CD14-positive monocyte (primary cell): ENCODE results near the gene CFAP61. TPM values are rescaled to one million over a fixed set of nuclear protein-coding genes. Genes with fewer than 3 reads are reported as not detected.

ENCODE experiments used
- DNase-seq, 3 donors: peaks; one replicate each; pipeline ENCODE4 v3.0.0-alpha.2; 2011 to 2022
- H2AFZ ChIP-seq: 2 replicates; pipeline ENCODE4 v1.6.0; 2012; ENCODE audit warnings: mild to moderate bottlenecking, low read depth, low read length, inconsistent platforms; ENCODE audit not compliant: insufficient read depth, poor library complexity, severe bottlenecking
- H3K27ac ChIP-seq, 2 donors: 1 replicate in 1 of 2; 2 replicates in 1 of 2; pipeline ENCODE4 v1.5.1; 2012 to 2013; ENCODE audit warnings: low read length in 2 of 2, control low read depth in 1 of 2, inconsistent platforms in 1 of 2, low read depth in 1 of 2, mild to moderate bottlenecking in 1 of 2
- H3K27me3 ChIP-seq, 2 donors: one replicate each; pipeline versions ENCODE4 v1.6.0 to v1.6.1; 2011 to 2013; ENCODE audit warnings: low read length in 2 of 2; ENCODE audit not compliant: control insufficient read depth in 2 of 2, insufficient read depth in 2 of 2
- H3K36me3 ChIP-seq, 2 donors: replicated peaks in 1 of 2; 1 replicate in 1 of 2; 2 replicates in 1 of 2; pipeline versions ENCODE4 v1.5.1 to v1.6.1; 2012 to 2013; ENCODE audit warnings: low read length in 2 of 2, control low read depth in 1 of 2, inconsistent platforms in 1 of 2, mild to moderate bottlenecking in 1 of 2; ENCODE audit not compliant: insufficient read depth in 2 of 2, control insufficient read depth in 1 of 2
- H3K4me1 ChIP-seq, 2 donors: 1 replicate in 1 of 2; 2 replicates in 1 of 2; pipeline versions ENCODE4 v1.5.1 to v1.6.1; 2012 to 2013; ENCODE audit warnings: low read length in 2 of 2, control low read depth in 1 of 2, inconsistent platforms in 1 of 2, mild to moderate bottlenecking in 1 of 2, moderate library complexity in 1 of 2; ENCODE audit not compliant: insufficient read depth in 2 of 2, control insufficient read depth in 1 of 2
- H3K4me2 ChIP-seq: replicated peaks from 2 replicates; pipeline ENCODE3; 2012; ENCODE audit warnings: low read length, moderate library complexity, mild to moderate bottlenecking; ENCODE audit not compliant: poor library complexity, severe bottlenecking; ENCODE audit errors: extremely low read depth
- H3K4me3 ChIP-seq, 3 experiments: fragments of 200-600 bp in 1 of 3; sonication (generic) in 1 of 3; replicated peaks in 1 of 3; 1 replicate in 2 of 3; 2 replicates in 1 of 3; pipeline ENCODE4 v1.5.1; 2011 to 2013; ENCODE audit warnings: low read length in 3 of 3, mild to moderate bottlenecking in 3 of 3, control low read depth in 2 of 3, low read depth in 2 of 3, inconsistent platforms in 1 of 3, moderate library complexity in 1 of 3
- H3K79me2 ChIP-seq: 2 replicates; pipeline ENCODE4 v1.6.0; 2012; ENCODE audit warnings: mild to moderate bottlenecking, control low read depth, inconsistent platforms, low read length, moderate library complexity; ENCODE audit not compliant: insufficient read depth
- H3K9ac ChIP-seq: 2 replicates; pipeline ENCODE4 v1.6.0; 2017; ENCODE audit warnings: low read length, mild to moderate bottlenecking; ENCODE audit not compliant: insufficient read depth, poor library complexity, severe bottlenecking
- H3K9me3 ChIP-seq, 2 donors: replicated peaks in 1 of 2; 1 replicate in 1 of 2; 2 replicates in 1 of 2; pipeline versions ENCODE4 v1.5.1 to v1.6.1; 2012 to 2013; ENCODE audit warnings: low read length in 2 of 2, control low read depth in 1 of 2; ENCODE audit not compliant: control insufficient read depth in 1 of 2, insufficient read depth in 1 of 2
- H4K20me1 ChIP-seq: 2 replicates; pipeline ENCODE4 v1.6.0; 2012; ENCODE audit warnings: mild to moderate bottlenecking, low read length, control low read depth, moderate library complexity; ENCODE audit not compliant: insufficient read depth
- H3K27ac Mint-ChIP-seq, 7 donors: one replicate each; pipeline ENCODE4 v1.8.0; 2020; ENCODE audit warnings: mild to moderate bottlenecking in 7 of 7, mixed read lengths in 7 of 7, moderate library complexity in 6 of 7, inconsistent platforms in 2 of 7
- H3K27me3 Mint-ChIP-seq, 3 donors: one replicate each; pipeline ENCODE4 v1.8.0; 2021 to 2022; ENCODE audit warnings: low read depth in 3 of 3, mild to moderate bottlenecking in 3 of 3, mixed read lengths in 3 of 3, moderate library complexity in 3 of 3, inconsistent platforms in 1 of 3
- H3K36me3 Mint-ChIP-seq, 2 donors: one replicate each; pipeline ENCODE4 v1.8.0; 2020; ENCODE audit warnings: mixed read lengths in 2 of 2, inconsistent platforms in 1 of 2, mild to moderate bottlenecking in 1 of 2
- H3K4me1 Mint-ChIP-seq: one replicate; pipeline ENCODE4 v1.8.0; 2020; ENCODE audit warnings: mild to moderate bottlenecking, mixed read lengths
- H3K4me3 Mint-ChIP-seq, 2 donors: one replicate each; pipeline ENCODE4 v1.8.0; 2020; ENCODE audit warnings: mild to moderate bottlenecking in 2 of 2, mixed read lengths in 2 of 2, moderate library complexity in 1 of 2
- H3K9me3 Mint-ChIP-seq, 7 donors: one replicate each; pipeline ENCODE4 v1.8.0; 2020 to 2022; ENCODE audit warnings: mixed read lengths in 7 of 7, mild to moderate bottlenecking in 6 of 7, moderate library complexity in 6 of 7, inconsistent platforms in 2 of 7
- CTCF ChIP-seq: fragments of 200-600 bp; IDR thresholded peaks from one replicate; pipeline ENCODE4 v1.8.0; 2022; ENCODE audit warnings: antibody characterized with exemption, mild to moderate bottlenecking
- WGBS: methylation state at CpG from one replicate; pipeline ENCODE4 v1.1.5; 2013; ENCODE audit warnings: missing lambda C conversion rate; ENCODE audit not compliant: insufficient coverage; 5-methylcytosine and 5-hydroxymethylcytosine counted together
- intact Hi-C, 2 donors: fragments of 100-400 bp; cut with micrococcal nuclease; formaldehyde crosslinking; loops; one replicate each; pipeline versions ENCODE4 v1.15.0 to v1.15.1; 2023
- polyA plus RNA-seq, 3 donors: library from polyadenylated mRNA; depleted of rRNA in 1 of 3; unstranded in 2 of 3; stranded (reverse) in 1 of 3; fragments of 300-500 nt in 2 of 3; fragments of >200 nt in 1 of 3; fragmentation: Illumina TruSeq in 2 of 3; gene quantifications; 1 replicate in 2 of 3; 2 replicates in 1 of 3; pipeline ENCODE4 v1.2.3, GENCODE V29; 2012 to 2021

The CFAP61 gene
- polyA plus RNA-seq, 3 donors: not detected

- H3K9me3 Mint-ChIP-seq: peaks cover 0 to 2% (median 0%) of the 10 kb centered on the region in 7 donors
- no peak overlapping the region for H3K4me3 ChIP-seq
- H3K36me3 ChIP-seq: no peaks in the 10 kb centered on the region
- H3K27ac Mint-ChIP-seq: peak overlapping the region in 1 of 7 donors; percentile 47
- H3K27me3 Mint-ChIP-seq: peaks cover 6 to 15% (median 8%) of the 10 kb centered on the region in 3 donors
- H4K20me1 ChIP-seq: no peaks in the 10 kb centered on the region
- H3K36me3 Mint-ChIP-seq: no peaks in the 10 kb centered on the region
- no peaks in the 10 kb centered on the region for H3K4me1 Mint-ChIP-seq
- no peak for TF ChIP-seq CTCF
- no peaks in the 10 kb centered on the region for H3K4me1 ChIP-seq
- H2AFZ ChIP-seq: no peak overlapping the region
- H3K4me2 ChIP-seq: no peak overlapping the region
- DNase-seq: peak in 1 of 3 donors; percentile 24
- no peaks in the 10 kb centered on the region for H3K9me3 ChIP-seq
- H3K9ac ChIP-seq: no peak overlapping the region
- intact Hi-C loops: no loop called here
- no peak overlapping the region for H3K27ac ChIP-seq
- WGBS: 86% methylated on average over 3 of the region's 9 CpGs
- H3K79me2 ChIP-seq: no peaks in the 10 kb centered on the region
- peaks cover 0 to 2% of the 10 kb centered on the region in 2 donors for H3K27me3 ChIP-seq
- H3K4me3 Mint-ChIP-seq: no peak overlapping the region
These were observed 24.1 kb downstream of the CFAP61 start for GRCh38 chr20:20076297-20077065.

GRCh38 chr20:20078041-20078440, 25.7 kb downstream of the CFAP61 start:
- peaks cover 0 to 2% (median 0%) of the 10 kb centered on the region in 7 donors for H3K9me3 Mint-ChIP-seq

More at GRCh38 chr20:20078041-20078440, 25.7 kb downstream of the CFAP61 start:
- intact Hi-C loops: no loop called here
- no peaks in the 10 kb centered on the region for H3K36me3 ChIP-seq
- no peaks in the 10 kb centered on the region for H4K20me1 ChIP-seq
- no peaks in the 10 kb centered on the region for H3K9me3 ChIP-seq
- H3K4me2 ChIP-seq: no peak overlapping the region
- no peak overlapping the region for H3K27ac ChIP-seq
- no peak for DNase-seq
- no peak overlapping the region for H2AFZ ChIP-seq
- Mint-ChIP-seq H3K27me3 (peaks cover 6 to 15% (median 8%) of the 10 kb centered on the region in 3 donors), H3K4me3 (no peak overlapping the region), H3K4me1 (no peaks in the 10 kb centered on the region), H3K27ac (no peak overlapping the region), H3K36me3 (no peaks in the 10 kb centered on the region)
- H3K4me3 ChIP-seq: no peak overlapping the region
- H3K27me3 ChIP-seq: peaks cover 0 to 2% of the 10 kb centered on the region in 2 donors
- no peak for TF ChIP-seq CTCF
- no peaks in the 10 kb centered on the region for H3K4me1 ChIP-seq
- no peaks in the 10 kb centered on the region for H3K79me2 ChIP-seq
- 95% methylated on average over 2 of the region's 4 CpGs for WGBS
- no peak overlapping the region for H3K9ac ChIP-seq
